HepG2 (cell line): ENCODE results near the gene MPC1. TPM values are rescaled to one million over a fixed set of nuclear protein-coding genes. Genes with fewer than 3 reads are reported as not detected.
A peak's percentile ranks its signal among the peaks of the same experiment; 100 is the strongest.
"Not testable (repeated sequence)": the region's sequence is repeated elsewhere in the genome, so short reads cannot be mapped to it uniquely, and the experiment has no call there.

Source experiments
- FOXO4 ChIP-seq: sonication (generic); formaldehyde crosslinking; conservative IDR thresholded peaks from 2 replicates; pipeline ENCODE4 v1.8.1; 2023; ENCODE audit warnings: missing genetic modification reagents
- GATAD2A ChIP-seq: IDR thresholded peaks from 2 replicates; pipeline ENCODE4 v1.6.1; 2016
- HMG20A ChIP-seq: IDR thresholded peaks from 2 replicates; pipeline ENCODE4 v1.6.1; 2016; ENCODE audit warnings: borderline replicate concordance
- NFYC ChIP-seq: IDR thresholded peaks from 2 replicates; pipeline ENCODE4 v1.6.1; 2016; ENCODE audit warnings: missing genetic modification reagents, missing compliant biosample characterization
- PAXIP1 ChIP-seq: sonication (generic); formaldehyde crosslinking; conservative IDR thresholded peaks from 2 replicates; pipeline ENCODE4 v1.4.0; 2020; ENCODE audit warnings: mild to moderate bottlenecking, missing genetic modification reagents, moderate library complexity
- TBL1XR1 ChIP-seq: fragments of 150-350 bp; IDR thresholded peaks from 2 replicates; pipeline ENCODE4 v1.6.1; 2014; ENCODE audit warnings: borderline replicate concordance, low read length; ENCODE audit not compliant: partially characterized antibody
- TOPORS ChIP-seq: sonication (generic); formaldehyde crosslinking; IDR thresholded peaks from 2 replicates; pipeline ENCODE4 v1.8.0; 2023; ENCODE audit warnings: mild to moderate bottlenecking, missing genetic modification reagents
- USF2 ChIP-seq, 2 experiments: sonication (generic) in 1 of 2; formaldehyde crosslinking in 1 of 2; IDR thresholded peaks; 2 replicates each; pipeline versions ENCODE4 v1.5.1 to v1.6.1; 2011 to 2020; ENCODE audit warnings: borderline replicate concordance in 1 of 2, low read depth in 1 of 2, low read length in 1 of 2, mild to moderate bottlenecking in 1 of 2, missing genetic modification reagents in 1 of 2, moderate library complexity in 1 of 2
- ZMYM4 ChIP-seq: sonication (generic); formaldehyde crosslinking; IDR thresholded peaks from 2 replicates; pipeline ENCODE4 v1.8.1; 2023; ENCODE audit warnings: mild to moderate bottlenecking, missing genetic modification reagents
- ZNF138 ChIP-seq: sonication (generic); formaldehyde crosslinking; IDR thresholded peaks from 2 replicates; pipeline ENCODE4 v1.5.0; 2020; ENCODE audit warnings: mild to moderate bottlenecking, low read depth, missing genetic modification reagents
- ZNF3 ChIP-seq: IDR thresholded peaks from 2 replicates; pipeline ENCODE4 v1.7.0; 2017; ENCODE audit warnings: inconsistent platforms
- ZNF619 ChIP-seq: sonication (generic); formaldehyde crosslinking; IDR thresholded peaks from 2 replicates; pipeline ENCODE4 v1.4.0; 2020; ENCODE audit warnings: mild to moderate bottlenecking, missing genetic modification reagents
- ZNF644 ChIP-seq: IDR thresholded peaks from 2 replicates; pipeline ENCODE4 v1.6.1; 2016; ENCODE audit warnings: low read depth
- ZNF747 ChIP-seq: sonication (generic); formaldehyde crosslinking; IDR thresholded peaks from 2 replicates; pipeline ENCODE4 v1.8.1; 2023; ENCODE audit warnings: missing genetic modification reagents, mild to moderate bottlenecking, borderline replicate concordance
- ZNF816 ChIP-seq: sonication (generic); formaldehyde crosslinking; IDR thresholded peaks from 2 replicates; pipeline ENCODE4 v1.8.0; 2022; ENCODE audit warnings: missing genetic modification reagents, mild to moderate bottlenecking, borderline replicate concordance
- polyA plus RNA-seq, 8 experiments: library from polyadenylated mRNA; depleted of rRNA in 3 of 8; stranded (reverse) in 7 of 8; unstranded in 1 of 8; fragments of >200 nt; fragmentation: Illumina TruSeq in 4 of 8; extraction: Trizol in 4 of 8; gene quantifications; 2 replicates each; pipeline versions ENCODE4 v1.2.1 to v1.2.3, GENCODE V29; 2011 to 2016; ENCODE audit warnings: low read depth in 4 of 8, missing spikeins in 1 of 8, mixed read lengths in 1 of 8; ENCODE audit not compliant: insufficient read depth in 1 of 8
- total RNA-seq, 5 experiments: library from RNA; depleted of rRNA; stranded (reverse); fragments of >200 nt; fragmentation: Illumina TruSeq; extraction: Trizol; gene quantifications; 2 replicates each; pipeline ENCODE4 v1.2.3, GENCODE V29; 2016; ENCODE audit warnings: low read depth in 1 of 5
- TF ChIP-seq, protein P1 (sequence below), 2 experiments: sonication (generic) in 1 of 2; formaldehyde crosslinking in 1 of 2; IDR thresholded peaks; 2 replicates each; pipeline versions ENCODE4 v1.4.0 to v1.6.1; 2016 to 2020; ENCODE audit warnings: borderline replicate concordance in 1 of 2, low read depth in 1 of 2, mild to moderate bottlenecking in 1 of 2, missing genetic modification reagents in 1 of 2

Gene MPC1
- total and polyA plus RNA-seq, 2 of the 13 experiments (the other 11 are each of a cell fraction or from before 2014, with no cell fraction given), result 189 to 214 TPM

DNA sequence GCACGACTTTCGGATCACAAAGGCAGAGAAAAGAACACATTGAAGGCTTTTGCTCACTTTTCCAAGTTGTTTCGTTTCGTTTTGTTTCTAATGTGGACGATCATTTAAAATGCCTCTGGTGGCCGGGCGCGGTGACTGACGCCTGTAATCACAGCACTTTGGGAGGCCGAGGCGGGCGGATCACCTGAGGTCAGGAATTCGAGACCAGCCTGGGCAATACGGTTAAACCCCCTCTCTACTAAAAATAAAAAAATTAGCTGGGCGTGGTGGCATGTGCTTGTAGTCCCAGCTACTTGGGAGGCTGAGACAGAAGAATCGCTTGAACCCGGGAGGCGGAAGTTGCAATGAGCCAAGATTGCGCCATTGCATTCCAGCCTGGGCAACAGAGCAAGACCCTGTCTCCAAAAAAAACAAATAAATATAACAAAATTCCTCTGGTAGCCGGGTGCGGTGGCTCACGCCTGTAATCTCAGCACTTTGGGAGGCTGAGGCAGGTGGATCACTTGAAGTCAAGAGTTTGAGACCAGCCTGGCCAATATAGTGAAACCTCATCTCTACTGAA is 1.1 kb upstream of the MPC1 start (continued):
- TF ChIP-seq PAXIP1 (peak; percentile 13; the same call in 1 of the 2 replicates), TBL1XR1 (peak; percentile 19), ZMYM4 (CRISPR knock-in tag) (peak; percentile 67; the same call in 1 of the 2 replicates), HMG20A (0 out of 2 replicates have a peak, but pooled peaks have one; percentile 27), GATAD2A (peak; percentile 54), ZNF644 (CRISPR knock-in tag) (0 out of 2 replicates have a peak, but pooled peaks have one; percentile 13), ZNF138 (peak; percentile 26; the same call in 1 of the 2 replicates), FOXO4 (CRISPR knock-in tag) (0 out of 2 replicates have a peak, but pooled peaks have one; percentile 91), TOPORS (CRISPR knock-in tag) (peak; percentile 33), ZNF747 (CRISPR knock-in tag) (peak; percentile 28; the same call in 1 of the 2 replicates), USF2 (CRISPR knock-in tag; IDR thresholded peaks at IDR 0.05; ENCODE audit: borderline replicate concordance) (0 out of 2 replicates have a peak, but pooled peaks have one; percentile 19), NFYC (CRISPR knock-in tag) (0 out of 2 replicates have a peak, but pooled peaks have one; percentile 2), ZNF816 (CRISPR knock-in tag) (0 out of 2 replicates have a peak, but pooled peaks have one; percentile 1), ZNF619 (CRISPR knock-in tag) (0 out of 2 replicates have a peak, but pooled peaks have one; percentile 8), ZNF3 (peak; percentile 82)
- TF ChIP-seq USF2 (IDR thresholded peaks at IDR 0.05; ENCODE audit: low read depth, low read length), result not testable (repeated sequence)
- TF ChIP-seq, protein P1, sequence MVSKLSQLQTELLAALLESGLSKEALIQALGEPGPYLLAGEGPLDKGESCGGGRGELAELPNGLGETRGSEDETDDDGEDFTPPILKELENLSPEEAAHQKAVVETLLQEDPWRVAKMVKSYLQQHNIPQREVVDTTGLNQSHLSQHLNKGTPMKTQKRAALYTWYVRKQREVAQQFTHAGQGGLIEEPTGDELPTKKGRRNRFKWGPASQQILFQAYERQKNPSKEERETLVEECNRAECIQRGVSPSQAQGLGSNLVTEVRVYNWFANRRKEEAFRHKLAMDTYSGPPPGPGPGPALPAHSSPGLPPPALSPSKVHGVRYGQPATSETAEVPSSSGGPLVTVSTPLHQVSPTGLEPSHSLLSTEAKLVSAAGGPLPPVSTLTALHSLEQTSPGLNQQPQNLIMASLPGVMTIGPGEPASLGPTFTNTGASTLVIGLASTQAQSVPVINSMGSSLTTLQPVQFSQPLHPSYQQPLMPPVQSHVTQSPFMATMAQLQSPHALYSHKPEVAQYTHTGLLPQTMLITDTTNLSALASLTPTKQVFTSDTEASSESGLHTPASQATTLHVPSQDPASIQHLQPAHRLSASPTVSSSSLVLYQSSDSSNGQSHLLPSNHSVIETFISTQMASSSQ (IDR thresholded peaks at IDR 0.05; ENCODE audit: low read depth), result not testable (repeated sequence)
- TF ChIP-seq, protein P1 (CRISPR knock-in tag; IDR thresholded peaks at IDR 0.05; ENCODE audit: borderline replicate concordance), result peak; percentile 50; the same call in 1 of the 2 replicates
